ENCODE results near the gene CEP131. TPM values are rescaled to one million over a fixed set of nuclear protein-coding genes. Genes with fewer than 3 reads are reported as not detected.

The CEP131 gene
- total and polyA plus RNA-seq, 8 donors: 4.8 to 75.0 (median 12.1) TPM

GRCh38 chr17:81193051-81193410 is 29.7 kb downstream of the CEP131 start:
- H3K27me3 ChIP-seq: no peaks in the 10 kb centered on the region
- intact Hi-C loops (cut with DNase I; ENCODE audit: low total_unique reads): no loop called here
- no peak for DNase-seq
- H3K4me3 ChIP-seq: no peak overlapping the region
- H3K9me3 ChIP-seq: no peaks in the 10 kb centered on the region
- H3K27ac ChIP-seq: no peak overlapping the region
- TF ChIP-seq CTCF (IDR thresholded peaks at IDR 0.05) (no peak), POLR2A (IDR thresholded peaks at IDR 0.05) (no peak), EP300 (IDR thresholded peaks at IDR 0.05) (no peak)
- peaks cover 0 to 88% (median 68%) of the 10 kb centered on the region in 4 donors for H3K36me3 ChIP-seq
- 82 to 93% (median 87%) methylated on average over 12 to 17 of the region's 17 CpGs for WGBS, 5 donors
- H3K4me1 ChIP-seq: peaks cover 0 to 6% (median 0%) of the 10 kb centered on the region in 4 donors

- H3K4me3 ChIP-seq: no peak overlapping the region
- intact Hi-C loops (cut with DNase I; ENCODE audit: low total_unique reads): no loop called here
- H3K9me3 ChIP-seq: no peaks in the 10 kb centered on the region
- WGBS, 5 donors: 68 to 89% (median 73%) methylated on average over 17 to 34 of the region's 34 CpGs
- no peak for TF ChIP-seq EP300 (IDR thresholded peaks at IDR 0.05)
- no peak for TF ChIP-seq POLR2AphosphoS5 (IDR thresholded peaks at IDR 0.05)
- no peak for TF ChIP-seq POLR2A (IDR thresholded peaks at IDR 0.05)
- TF ChIP-seq CTCF (IDR thresholded peaks at IDR 0.05): no peak
- peaks cover 0 to 6% (median 0%) of the 10 kb centered on the region in 4 donors for H3K4me1 ChIP-seq
- peaks cover 0 to 83% (median 63%) of the 10 kb centered on the region in 4 donors for H3K36me3 ChIP-seq
- no peaks in the 10 kb centered on the region for H3K27me3 ChIP-seq
- no peak overlapping the region for H3K27ac ChIP-seq
- no peak for DNase-seq
Observed at GRCh38 chr17:81192386-81193050, 30.2 kb downstream of the CEP131 start.

GRCh38 chr17:81191646-81192045 is 31.1 kb downstream of the CEP131 start:
- intact Hi-C loops (cut with DNase I; ENCODE audit: low total_unique reads): no loop called here
- no peak for DNase-seq
- 88 to 99% (median 94%) methylated on average over 4 to 14 of the region's 14 CpGs for WGBS, 5 donors

GRCh38 chr17:81191116-81191515 is 31.6 kb downstream of the CEP131 start:
- no peak for DNase-seq
- 81 to 100% (median 93%) methylated on average over 6 to 20 of the region's 20 CpGs for WGBS, 5 donors
- Histone ChIP-seq H3K4me3 (no peak overlapping the region), H3K9me3 (no peaks in the 10 kb centered on the region), H3K27me3 (no peaks in the 10 kb centered on the region), H3K36me3 (peaks cover 0 to 70% (median 50%) of the 10 kb centered on the region in 4 donors), H3K27ac (no peak overlapping the region), H3K4me1 (peaks cover 0 to 6% (median 0%) of the 10 kb centered on the region in 4 donors)
- intact Hi-C loops (cut with DNase I; ENCODE audit: low total_unique reads): no loop called here
- TF ChIP-seq CTCF (IDR thresholded peaks at IDR 0.05) (no peak), POLR2A (IDR thresholded peaks at IDR 0.05) (no peak), POLR2AphosphoS5 (IDR thresholded peaks at IDR 0.05) (no peak), EP300 (IDR thresholded peaks at IDR 0.05) (no peak)

More at GRCh38 chr17:81191646-81192045, 31.1 kb downstream of the CEP131 start:
- H3K4me1 ChIP-seq: peaks cover 0 to 6% (median 0%) of the 10 kb centered on the region in 4 donors
- no peaks in the 10 kb centered on the region for H3K9me3 ChIP-seq
- H3K36me3 ChIP-seq: peaks cover 0 to 75% (median 55%) of the 10 kb centered on the region in 4 donors
- no peak overlapping the region for H3K4me3 ChIP-seq
- H3K27me3 ChIP-seq: no peaks in the 10 kb centered on the region
- TF ChIP-seq POLR2AphosphoS5 (IDR thresholded peaks at IDR 0.05) (no peak), CTCF (IDR thresholded peaks at IDR 0.05) (no peak), EP300 (IDR thresholded peaks at IDR 0.05) (no peak), POLR2A (IDR thresholded peaks at IDR 0.05) (no peak)
- no peak overlapping the region for H3K27ac ChIP-seq
